MM.1S (cell line): ENCODE measurements around the gene CIITA.

Source experiments
- DNase-seq: peaks from one replicate; pipeline ENCODE4 v3.0.0-alpha.2; 2015
- H2AFZ ChIP-seq: fragments of 300-600 bp; sonication (generic); 2 replicates; pipeline ENCODE4 v1.6.0; 2016; ENCODE audit warnings: antibody characterized with exemption, low read length
- H3F3A ChIP-seq: fragments of 300-600 bp; sonication (generic); 2 replicates; pipeline ENCODE4 v1.6.1; 2016; ENCODE audit warnings: mild to moderate bottlenecking, antibody characterized with exemption, low read length, moderate library complexity, mixed read lengths; ENCODE audit not compliant: insufficient read depth
- H3K27ac ChIP-seq: fragments of 300-600 bp; sonication (generic); 2 replicates; pipeline ENCODE4 v1.5.1; 2016; ENCODE audit warnings: mild to moderate bottlenecking, low read length
- H3K27me3 ChIP-seq: fragments of 300-600 bp; sonication (generic); replicated peaks from 2 replicates; pipeline ENCODE4 v1.6.0; 2016; ENCODE audit warnings: low read length; ENCODE audit not compliant: insufficient read depth
- H3K36me3 ChIP-seq: fragments of 300-600 bp; sonication (generic); replicated peaks from 2 replicates; pipeline ENCODE4 v1.6.1; 2016; ENCODE audit warnings: mild to moderate bottlenecking, low read length, mixed read lengths; ENCODE audit not compliant: insufficient read depth
- H3K4me1 ChIP-seq: fragments of 300-600 bp; sonication (generic); 2 replicates; pipeline ENCODE4 v1.6.1; 2016; ENCODE audit warnings: low read length, mixed read lengths
- H3K4me2 ChIP-seq: fragments of 300-600 bp; sonication (generic); 2 replicates; pipeline ENCODE4 v1.6.0; 2016; ENCODE audit warnings: low read depth, low read length
- H3K4me3 ChIP-seq: fragments of 300-600 bp; sonication (generic); 2 replicates; pipeline ENCODE4 v1.5.1; 2016; ENCODE audit warnings: low read length, mixed read lengths
- H3K79me2 ChIP-seq: fragments of 300-600 bp; sonication (generic); 2 replicates; pipeline ENCODE4 v1.6.1; 2016; ENCODE audit warnings: mixed run types, low read length, mixed read lengths
- H3K9ac ChIP-seq: fragments of 300-600 bp; sonication (generic); 2 replicates; pipeline ENCODE4 v1.6.1; 2016; ENCODE audit warnings: low read length, mixed read lengths
- H3K9me2 ChIP-seq: fragments of 300-600 bp; sonication (generic); replicated peaks from 2 replicates; pipeline ENCODE4 v1.6.1; 2016; ENCODE audit warnings: mild to moderate bottlenecking, low read length, mixed read lengths; ENCODE audit not compliant: insufficient read depth
- H3K9me3 ChIP-seq: fragments of 300-600 bp; sonication (generic); replicated peaks from 2 replicates; pipeline ENCODE4 v1.6.1; 2016; ENCODE audit warnings: mild to moderate bottlenecking, low read length, mixed read lengths; ENCODE audit not compliant: insufficient read depth
- H4K20me1 ChIP-seq: fragments of 300-600 bp; sonication (generic); 2 replicates; pipeline ENCODE4 v1.6.1; 2016; ENCODE audit warnings: mild to moderate bottlenecking, low read length, moderate library complexity, mixed read lengths; ENCODE audit not compliant: insufficient read depth
- EZH2 ChIP-seq: fragments of 300-600 bp; sonication (generic); optimal IDR thresholded peaks from 2 replicates; pipeline ENCODE3; 2017; ENCODE audit warnings: low read depth, mild to moderate bottlenecking, antibody characterized with exemption, low read length, mixed read lengths
- EZH2phosphoT487 ChIP-seq: fragments of 300-600 bp; sonication (generic); IDR thresholded peaks from 2 replicates; pipeline ENCODE4 v1.6.1; 2018; ENCODE audit warnings: antibody characterized with exemption, low read length
- TF ChIP-seq, protein P1 (sequence below): fragments of 300-600 bp; sonication (generic); IDR thresholded peaks from 2 replicates; pipeline ENCODE4 v1.5.1; 2016; ENCODE audit warnings: antibody characterized with exemption, low read length, mixed read lengths

Gene CIITA

DNA sequence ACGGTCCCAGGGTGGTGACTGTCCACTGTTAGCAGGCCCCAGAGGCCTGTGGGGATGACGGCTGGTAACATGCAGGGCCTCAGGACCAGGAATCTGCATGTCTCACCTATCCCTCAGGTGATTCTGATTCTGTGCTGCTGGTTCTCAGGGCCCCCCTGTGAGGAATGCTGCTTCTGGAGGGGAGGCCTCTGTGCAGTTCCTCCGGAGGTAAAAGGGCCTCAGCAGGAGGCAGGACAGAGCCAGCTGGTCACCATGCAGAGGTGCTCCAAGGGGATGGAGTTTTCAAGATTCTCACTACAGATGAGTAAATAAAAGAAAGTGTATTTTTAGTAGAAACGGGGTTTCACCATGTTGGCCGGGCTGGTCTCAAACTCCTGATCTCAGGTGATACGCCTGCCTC lies 101.1 kb downstream of the CIITA start:
- Histone ChIP-seq H3K4me1 (no peaks in the 10 kb centered on the region), H4K20me1 (no peaks in the 10 kb centered on the region), H3K9ac (no peak overlapping the region), H3K36me3 (no peaks in the 10 kb centered on the region), H3K4me3 (no peak overlapping the region), H2AFZ (no peak overlapping the region), H3K9me2 (no peaks in the 10 kb centered on the region), H3K27me3 (no peaks in the 10 kb centered on the region), H3K27ac (no peak overlapping the region), H3K9me3 (no peaks in the 10 kb centered on the region), H3K4me2 (no peak overlapping the region), H3F3A (no peaks in the 10 kb centered on the region), H3K79me2 (no peaks in the 10 kb centered on the region)
- TF ChIP-seq EZH2phosphoT487 (no peak), EZH2 (no peak)
- TF ChIP-seq, protein P1, sequence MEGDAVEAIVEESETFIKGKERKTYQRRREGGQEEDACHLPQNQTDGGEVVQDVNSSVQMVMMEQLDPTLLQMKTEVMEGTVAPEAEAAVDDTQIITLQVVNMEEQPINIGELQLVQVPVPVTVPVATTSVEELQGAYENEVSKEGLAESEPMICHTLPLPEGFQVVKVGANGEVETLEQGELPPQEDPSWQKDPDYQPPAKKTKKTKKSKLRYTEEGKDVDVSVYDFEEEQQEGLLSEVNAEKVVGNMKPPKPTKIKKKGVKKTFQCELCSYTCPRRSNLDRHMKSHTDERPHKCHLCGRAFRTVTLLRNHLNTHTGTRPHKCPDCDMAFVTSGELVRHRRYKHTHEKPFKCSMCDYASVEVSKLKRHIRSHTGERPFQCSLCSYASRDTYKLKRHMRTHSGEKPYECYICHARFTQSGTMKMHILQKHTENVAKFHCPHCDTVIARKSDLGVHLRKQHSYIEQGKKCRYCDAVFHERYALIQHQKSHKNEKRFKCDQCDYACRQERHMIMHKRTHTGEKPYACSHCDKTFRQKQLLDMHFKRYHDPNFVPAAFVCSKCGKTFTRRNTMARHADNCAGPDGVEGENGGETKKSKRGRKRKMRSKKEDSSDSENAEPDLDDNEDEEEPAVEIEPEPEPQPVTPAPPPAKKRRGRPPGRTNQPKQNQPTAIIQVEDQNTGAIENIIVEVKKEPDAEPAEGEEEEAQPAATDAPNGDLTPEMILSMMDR, result no peak
- DNase-seq, result no peak

- H3K9me3 ChIP-seq, result no peaks in the 10 kb centered on the region
- H3K9me2 ChIP-seq, result no peaks in the 10 kb centered on the region
- H3K36me3 ChIP-seq, result no peaks in the 10 kb centered on the region
- H3K79me2 ChIP-seq, result no peaks in the 10 kb centered on the region
- H3K9ac ChIP-seq, result no peak overlapping the region
- H3K27me3 ChIP-seq, result no peaks in the 10 kb centered on the region
- TF ChIP-seq, protein P1, result no peak
- TF ChIP-seq EZH2phosphoT487 (no peak), EZH2 (no peak)
- DNase-seq, result no peak
- H3K4me3 ChIP-seq, result no peak overlapping the region
- no peak overlapping the region for H3K27ac ChIP-seq
- peaks cover 5% of the 10 kb centered on the region; the same call in 1 of the 2 replicates for H3F3A ChIP-seq
- no peaks in the 10 kb centered on the region for H4K20me1 ChIP-seq
- H3K4me1 ChIP-seq, result peaks cover 7% of the 10 kb centered on the region
- no peak overlapping the region for H2AFZ ChIP-seq
- no peak overlapping the region for H3K4me2 ChIP-seq
Measured at GRCh38 chr16:10978871-10979446, 102.0 kb downstream of the CIITA start.

DNA sequence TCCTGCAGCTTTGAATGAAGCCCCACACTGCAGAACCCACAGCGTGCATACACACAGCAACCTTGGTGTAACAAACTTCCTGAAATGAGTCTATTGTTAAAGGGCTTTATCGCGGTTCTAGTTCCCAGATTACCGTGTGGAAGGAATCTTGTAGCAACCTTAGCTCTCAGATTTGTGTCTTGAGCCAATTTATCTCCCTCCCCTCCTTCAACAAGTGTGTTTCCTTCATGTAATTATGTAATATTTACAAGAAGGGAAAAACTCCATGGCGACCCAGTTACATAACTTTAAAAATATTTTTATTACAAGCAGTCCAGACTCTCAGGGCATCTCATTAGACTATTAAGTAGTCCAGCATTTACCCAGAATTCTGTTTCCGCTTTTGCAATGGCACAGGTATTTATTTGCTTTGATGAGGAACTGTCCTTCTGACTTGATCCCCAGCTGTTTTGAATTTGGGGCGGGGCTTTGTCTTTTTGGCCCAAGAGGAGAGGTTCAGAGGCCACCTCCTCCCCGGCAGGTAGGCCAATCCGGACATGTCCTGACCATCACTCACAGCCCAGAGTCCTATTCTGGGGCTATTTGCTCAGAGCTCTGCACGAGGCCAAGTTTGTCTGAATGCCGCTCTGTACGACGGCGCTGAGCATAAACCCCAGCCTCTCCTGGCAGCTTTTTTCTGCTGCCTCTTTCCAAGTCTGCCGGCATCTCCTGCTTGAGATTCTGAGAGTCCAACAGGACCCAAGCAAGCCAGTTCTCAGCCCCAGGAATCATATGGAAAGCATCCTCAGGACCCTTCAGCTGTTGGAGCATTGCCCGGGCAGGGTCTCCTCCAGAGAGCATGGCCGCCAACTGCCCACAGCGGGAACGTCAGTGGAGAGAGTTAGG lies 103.0 kb downstream of the CIITA start:
- H4K20me1 ChIP-seq, result no peaks in the 10 kb centered on the region
- H3K27ac ChIP-seq, result no peak overlapping the region
- peaks cover 9% of the 10 kb centered on the region; the same call in 1 of the 2 replicates for H3F3A ChIP-seq
- H3K36me3 ChIP-seq, result no peaks in the 10 kb centered on the region
- no peaks in the 10 kb centered on the region for H3K9me2 ChIP-seq
- no peak overlapping the region for H3K4me2 ChIP-seq
- no peaks in the 10 kb centered on the region for H3K79me2 ChIP-seq
- no peak overlapping the region for H3K9ac ChIP-seq
- H3K4me1 ChIP-seq, result peaks cover 14% of the 10 kb centered on the region
- H3K9me3 ChIP-seq, result no peaks in the 10 kb centered on the region
- no peak overlapping the region for H3K4me3 ChIP-seq
- TF ChIP-seq EZH2, result no peak
- H3K27me3 ChIP-seq, result no peaks in the 10 kb centered on the region
- H2AFZ ChIP-seq, result no peak overlapping the region
- DNase-seq, result no peak

DNA sequence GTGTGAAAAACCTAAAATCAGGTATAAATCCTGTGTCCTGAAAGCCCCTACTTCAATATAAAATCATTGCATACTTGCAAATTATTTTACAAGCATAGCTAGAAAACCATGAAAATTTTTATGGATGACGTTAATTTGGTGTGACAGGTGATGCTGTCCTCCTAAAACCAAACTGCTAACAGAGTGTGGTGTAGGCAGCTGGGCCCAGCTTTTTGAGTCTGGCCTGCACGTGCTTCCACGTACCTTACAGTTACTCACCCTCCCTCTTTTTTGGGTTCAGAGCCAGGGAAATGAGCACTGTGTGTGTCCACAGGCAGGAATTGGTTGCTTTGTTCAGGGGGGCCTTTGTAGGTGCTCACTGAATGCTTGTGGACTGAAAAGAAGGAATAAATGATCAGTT lies 103.8 kb downstream of the CIITA start:
- Histone ChIP-seq H4K20me1 (no peaks in the 10 kb centered on the region), H3K9me2 (no peaks in the 10 kb centered on the region), H3K9ac (no peak overlapping the region), H3K27me3 (no peaks in the 10 kb centered on the region), H3K36me3 (no peaks in the 10 kb centered on the region), H3K4me1 (peaks cover 14% of the 10 kb centered on the region), H3K4me3 (no peak overlapping the region), H3K9me3 (no peaks in the 10 kb centered on the region), H3K27ac (no peak overlapping the region), H3K4me2 (no peak overlapping the region), H2AFZ (no peak overlapping the region), H3F3A (peaks cover 9% of the 10 kb centered on the region; the same call in 1 of the 2 replicates), H3K79me2 (no peaks in the 10 kb centered on the region)
- DNase-seq, result no peak
- TF ChIP-seq, protein P1, result no peak
- TF ChIP-seq EZH2 (no peak), EZH2phosphoT487 (no peak)
